ENCODE results near the gene POLR3G.
A peak's percentile ranks its signal among the peaks of the same experiment; 100 is the strongest.

Gene POLR3G

GRCh38 chr5:90503596-90503995, 28.9 kb downstream of the POLR3G start:
- no peak for DNase-seq (ENCODE audit: low read depth)

- no peak for DNase-seq (ENCODE audit: low read depth)
These were observed 30.1 kb downstream of the POLR3G start for GRCh38 chr5:90504743-90505142.

GRCh38 chr5:90506221-90506620, 31.6 kb downstream of the POLR3G start:
- DNase-seq (ENCODE audit: low read depth): peak; percentile 49

GRCh38 chr5:90510438-90510837, 35.8 kb downstream of the POLR3G start:
- no peak for DNase-seq (ENCODE audit: low read depth)

GRCh38 chr5:90514520-90514919, 39.9 kb downstream of the POLR3G start:
- no peak for DNase-seq (ENCODE audit: low read depth)

- DNase-seq (ENCODE audit: low read depth): peak; percentile 56
These were observed 44.0 kb downstream of the POLR3G start for GRCh38 chr5:90518661-90519060.

- DNase-seq (ENCODE audit: low read depth): no peak
These were observed 44.4 kb downstream of the POLR3G start for GRCh38 chr5:90519081-90519480.

- DNase-seq (ENCODE audit: low read depth): peak; percentile 23
These were observed 54.0 kb downstream of the POLR3G start for GRCh38 chr5:90528601-90529193.

- DNase-seq (ENCODE audit: low read depth): peak; percentile 98
These were observed 54.7 kb downstream of the POLR3G start, which contains the start of gene LYSMD3 for GRCh38 chr5:90529194-90529938. Gene LYSMD3, minus strand, starts transcription at chr5:90529584. Its CDS starts 4,295 bp downstream, at chr5:90525289.

GRCh38 chr5:90529939-90530677, 55.4 kb downstream of the POLR3G start:
- DNase-seq (ENCODE audit: low read depth): peak; percentile 83

- DNase-seq (ENCODE audit: low read depth): no peak
These were observed 56.2 kb downstream of the POLR3G start for GRCh38 chr5:90530736-90531487.

GRCh38 chr5:90533794-90534193, 59.1 kb downstream of the POLR3G start:
- no peak for DNase-seq (ENCODE audit: low read depth)

- no peak for DNase-seq (ENCODE audit: low read depth)
These were observed 60.3 kb downstream of the POLR3G start for GRCh38 chr5:90534922-90535321.

GRCh38 chr5:90542827-90543519, 68.3 kb downstream of the POLR3G start:
- no peak for DNase-seq (ENCODE audit: low read depth)

- no peak for DNase-seq (ENCODE audit: low read depth)
These were observed 70.8 kb downstream of the POLR3G start for GRCh38 chr5:90545511-90545910.

- DNase-seq (ENCODE audit: low read depth): no peak
These were observed 71.7 kb downstream of the POLR3G start for GRCh38 chr5:90546216-90546837.

- no peak for DNase-seq (ENCODE audit: low read depth)
These were observed 72.4 kb downstream of the POLR3G start for GRCh38 chr5:90547072-90547536.

- no peak for DNase-seq (ENCODE audit: low read depth)
These were observed 73.5 kb downstream of the POLR3G start for GRCh38 chr5:90548069-90548593.

GRCh38 chr5:90549223-90549622, 74.6 kb downstream of the POLR3G start:
- no peak for DNase-seq (ENCODE audit: low read depth)

GRCh38 chr5:90549729-90550275, 75.1 kb downstream of the POLR3G start:
- DNase-seq (ENCODE audit: low read depth): no peak
